HG03196 (cell line): ENCODE results near the gene KMT2C.

Source experiments
- ATAC-seq: cut with Tn5 transposase; IDR thresholded peaks from one replicate; pipeline ENCODE4 v1.9.1; 2021; ENCODE audit not compliant: unreplicated experiment

The KMT2C gene

DNA sequence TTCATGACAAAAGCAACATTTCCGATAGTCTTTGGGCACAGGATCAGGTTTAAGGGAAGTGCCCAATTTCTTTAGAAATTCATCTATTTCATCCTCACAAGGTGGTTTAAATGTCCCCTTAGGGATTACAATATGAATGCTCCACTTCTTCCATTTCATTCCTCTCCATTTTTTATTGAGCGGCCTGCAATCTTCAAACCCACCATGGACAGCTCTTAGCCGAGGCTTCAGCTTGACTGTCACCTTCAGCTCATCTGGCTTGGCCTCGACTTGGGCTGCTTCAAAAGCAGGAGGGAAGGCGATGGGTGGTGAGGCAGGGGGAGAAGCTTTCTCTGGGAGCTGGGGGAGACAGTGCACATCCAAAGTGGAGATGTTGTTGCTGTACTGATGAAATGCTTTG, 287.1 kb downstream of the KMT2C start:
- no peak for ATAC-seq

GRCh38 chr7:152145853-152146466, 289.8 kb downstream of the KMT2C start:
- ATAC-seq = no peak

GRCh38 chr7:152144557-152145245, 291.1 kb downstream of the KMT2C start:
- ATAC-seq = no peak

- ATAC-seq = no peak
Measured at GRCh38 chr7:152142976-152143595, 292.7 kb downstream of the KMT2C start.

- ATAC-seq = no peak
Measured at GRCh38 chr7:152140560-152140959, 295.2 kb downstream of the KMT2C start.

DNA sequence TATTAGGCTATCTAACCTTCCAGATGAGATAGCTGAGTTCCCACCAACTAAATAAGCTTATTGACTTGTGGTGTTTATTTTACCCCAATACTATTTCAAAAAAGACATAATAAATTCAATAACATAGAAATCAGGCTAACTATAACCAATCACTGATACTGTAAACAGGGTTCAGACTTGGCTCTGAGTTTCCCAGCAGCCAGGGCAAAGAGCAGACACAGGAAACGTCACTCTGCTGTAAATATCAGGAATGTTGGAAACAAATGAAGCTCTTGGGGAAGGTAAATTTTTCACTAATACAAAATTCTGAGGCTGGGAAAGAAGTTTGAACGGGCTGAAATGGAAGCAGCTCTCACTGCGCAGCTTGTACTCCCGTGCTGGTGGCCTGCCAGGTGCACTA, 295.7 kb downstream of the KMT2C start:
- no peak for ATAC-seq

DNA sequence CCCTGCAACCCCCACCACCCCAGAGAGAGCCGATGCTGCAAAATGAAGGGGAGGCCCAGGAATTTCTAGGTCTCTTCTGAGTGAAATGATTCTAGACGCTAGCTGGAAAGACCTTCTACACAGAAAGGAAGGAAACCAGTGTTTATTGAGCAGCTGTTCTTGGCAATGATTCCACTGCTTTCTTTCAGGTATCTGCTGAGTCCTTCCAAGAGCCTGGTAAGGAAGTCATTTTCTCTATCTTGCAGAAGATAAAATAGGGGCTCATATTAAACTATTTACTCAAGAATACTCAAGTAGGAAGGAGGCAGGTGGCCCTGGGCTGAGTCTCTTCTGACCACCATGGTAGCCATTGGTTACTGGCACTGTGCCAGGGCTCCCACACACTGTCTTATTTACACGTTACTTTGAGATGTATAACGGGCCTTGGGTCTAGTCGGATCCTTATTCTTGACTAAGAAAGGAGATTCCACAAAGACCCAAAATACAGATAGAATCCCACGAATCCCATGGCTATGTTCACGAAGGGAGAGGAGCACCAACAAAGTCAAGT, 298.3 kb downstream of the KMT2C start:
- no peak for ATAC-seq

DNA sequence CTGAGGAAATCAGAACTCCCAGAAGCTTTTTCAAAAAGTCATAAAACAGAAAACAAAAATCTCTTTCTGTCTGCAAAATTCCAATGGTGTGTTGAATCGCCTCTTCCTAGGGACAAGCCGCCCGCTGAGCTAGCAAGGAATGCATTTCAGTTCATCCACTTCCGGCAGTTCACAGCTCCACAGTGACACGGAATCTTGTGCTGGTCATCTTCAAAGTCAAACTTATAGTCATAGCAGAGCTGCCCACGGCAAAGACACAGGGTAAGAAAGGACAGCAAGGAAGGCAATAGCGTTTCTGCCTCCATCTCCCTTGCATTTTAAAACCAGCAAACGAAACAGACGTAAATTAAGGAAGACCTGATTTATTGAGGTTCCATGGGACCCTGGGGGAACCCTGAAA, 299.1 kb downstream of the KMT2C start:
- ATAC-seq = no peak

DNA sequence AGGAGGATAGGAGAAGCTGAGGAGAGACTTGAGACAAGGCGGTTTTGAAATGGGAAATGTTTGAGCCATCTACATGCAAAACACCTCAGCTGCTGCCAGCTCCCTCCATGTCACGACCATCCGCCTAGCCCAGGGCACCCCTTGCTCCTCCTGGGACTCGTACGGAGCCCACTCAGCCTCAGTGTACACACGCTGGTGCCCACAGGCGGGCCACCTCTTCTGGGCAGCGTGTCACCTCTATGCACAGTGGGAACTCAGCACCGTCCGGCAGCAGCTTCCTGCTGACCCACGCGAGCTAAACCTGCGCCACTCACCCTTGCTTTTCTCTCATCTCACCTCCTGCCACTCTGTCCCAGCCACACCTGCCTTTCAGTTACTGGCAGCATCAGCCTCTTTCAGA, 302.0 kb downstream of the KMT2C start:
- ATAC-seq = no peak

DNA sequence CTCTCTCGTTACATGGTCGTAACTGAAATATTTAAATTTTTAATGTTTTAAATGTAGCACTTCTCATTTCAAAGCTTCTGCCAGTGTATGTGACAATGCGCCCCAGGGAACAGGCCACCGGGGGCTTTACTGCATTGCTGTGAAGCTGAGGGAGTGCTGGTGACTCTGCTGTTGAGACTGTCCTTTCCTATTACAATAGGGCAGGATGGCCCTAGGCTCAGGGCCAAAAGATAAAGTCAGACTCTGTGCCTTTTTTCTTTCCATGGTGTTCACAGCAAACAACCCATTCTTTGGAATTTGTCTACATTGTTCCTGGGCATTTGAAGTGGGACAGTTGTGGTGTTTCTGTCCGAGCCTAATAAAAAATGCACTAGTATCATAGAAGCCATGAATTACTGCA, 303.0 kb downstream of the KMT2C start:
- no peak for ATAC-seq

DNA sequence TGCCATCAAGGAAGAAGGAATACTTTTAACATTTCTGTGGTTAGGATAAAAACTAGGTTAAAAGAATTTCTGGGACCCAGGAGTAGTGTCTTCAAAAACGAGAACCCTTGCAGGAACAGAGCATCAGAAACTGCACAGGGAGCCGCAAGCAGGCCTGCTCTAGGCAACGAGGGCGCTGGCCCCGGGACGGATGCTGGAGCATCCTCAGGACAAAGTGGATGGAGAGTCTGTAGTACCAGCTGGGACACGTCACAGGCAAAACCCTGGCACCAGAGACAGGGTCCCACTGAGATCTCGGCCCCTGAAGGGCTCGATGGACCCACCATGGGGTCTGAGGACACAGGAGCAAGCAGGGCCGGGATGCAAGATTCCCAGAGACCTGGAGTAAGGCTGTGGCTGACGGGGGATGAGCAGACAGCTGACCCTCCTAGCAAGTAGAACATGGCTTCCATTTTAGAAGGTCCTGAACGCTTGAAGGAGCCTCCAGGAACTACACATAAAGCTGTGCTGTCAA, 303.8 kb downstream of the KMT2C start:
- no peak for ATAC-seq

GRCh38 chr7:152130658-152131590, 304.9 kb downstream of the KMT2C start:
- no peak for ATAC-seq

DNA sequence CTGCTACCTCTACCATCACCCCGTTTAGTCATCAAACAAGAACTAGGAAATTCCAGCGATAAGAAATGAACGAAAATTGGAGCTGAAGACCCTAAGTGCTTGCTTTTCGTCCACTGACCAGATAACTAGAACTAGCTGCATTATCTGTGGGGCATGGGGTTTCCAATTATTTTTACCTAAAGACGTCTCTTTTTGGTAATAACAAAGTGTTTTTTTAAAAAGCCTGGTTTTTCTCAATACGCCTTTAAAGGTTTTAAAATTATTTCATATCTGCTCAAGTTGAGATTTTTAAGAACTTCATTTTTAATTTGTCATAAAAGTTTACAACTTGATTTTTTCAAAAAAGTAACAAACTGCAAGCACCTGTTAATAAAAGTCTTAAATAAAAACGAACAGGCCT, 306.1 kb downstream of the KMT2C start:
- ATAC-seq = no peak

DNA sequence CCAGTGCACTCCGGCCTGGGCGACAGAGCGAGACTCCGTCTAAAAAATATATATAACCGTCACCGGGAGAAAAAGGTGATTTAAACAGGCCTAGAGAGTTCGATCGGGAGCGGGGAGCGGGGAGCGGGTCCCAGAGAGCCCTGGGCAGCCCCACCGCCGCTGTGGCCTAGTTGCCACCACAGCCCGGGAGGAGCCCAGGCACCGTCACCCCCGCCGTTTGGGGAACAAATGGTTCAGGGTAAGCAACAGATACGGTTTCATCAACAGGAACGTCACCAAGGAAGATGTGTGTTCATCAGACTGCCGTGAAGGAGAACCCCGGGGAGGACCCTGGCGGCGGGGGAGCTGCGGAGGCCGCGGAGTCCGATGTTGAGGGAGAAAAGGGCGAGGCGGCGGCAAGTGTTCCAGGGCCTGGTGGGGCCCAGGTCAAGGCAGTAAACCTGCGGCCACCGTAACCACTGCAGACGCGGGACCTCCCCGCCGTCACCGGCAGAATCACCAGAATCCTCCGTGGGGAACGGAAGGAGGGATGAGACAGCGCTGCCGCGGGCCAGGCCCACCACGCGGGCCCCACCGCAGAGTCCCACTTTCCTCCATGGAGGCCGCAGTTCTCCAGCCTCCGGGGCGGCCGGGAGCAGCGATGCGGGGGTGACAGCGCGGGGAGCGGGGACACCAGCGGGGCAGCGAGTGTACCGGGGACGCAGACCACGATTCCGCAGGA, 306.9 kb downstream of the KMT2C start:
- ATAC-seq = no peak

DNA sequence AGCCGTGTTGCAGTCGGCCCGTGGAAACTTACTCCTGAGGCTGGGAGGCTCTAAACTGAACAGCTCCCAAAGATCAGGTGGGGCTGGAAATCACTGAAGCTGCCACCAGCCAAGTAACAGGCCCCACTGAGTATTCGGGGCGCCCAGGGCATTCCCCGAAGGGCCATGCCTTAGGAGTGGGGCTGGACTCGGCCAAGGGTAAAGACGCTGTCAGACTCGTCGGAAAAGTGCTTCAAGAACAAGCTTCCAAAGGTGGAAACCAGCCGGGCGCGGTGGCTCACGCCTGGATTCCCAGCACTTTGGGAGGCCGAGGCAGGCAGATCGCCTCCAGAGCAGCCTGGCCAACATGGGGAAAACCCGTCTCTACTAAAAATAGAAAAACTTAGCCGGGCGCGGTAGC, 307.6 kb downstream of the KMT2C start:
- ATAC-seq = no peak

DNA sequence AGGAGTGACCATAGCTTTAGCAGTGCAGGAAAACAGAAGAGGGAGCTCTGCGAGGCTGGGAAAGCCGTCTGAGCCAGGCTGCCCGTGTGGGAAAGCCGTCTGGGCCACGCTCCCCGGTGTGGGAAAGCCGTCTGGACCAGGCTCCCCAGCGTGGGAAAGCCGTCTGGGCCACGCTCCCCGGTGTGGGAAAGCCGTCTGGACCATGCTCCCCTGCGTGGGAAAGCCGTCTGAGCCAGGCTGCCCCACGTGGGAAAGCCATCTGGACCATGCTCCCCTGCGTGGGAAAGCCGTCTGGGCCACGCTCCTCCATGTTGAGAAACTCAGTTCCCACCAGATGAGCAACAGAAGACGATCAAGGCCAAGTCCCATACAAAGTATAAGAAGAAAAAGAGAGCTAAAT, 308.6 kb downstream of the KMT2C start:
- ATAC-seq = no peak

DNA sequence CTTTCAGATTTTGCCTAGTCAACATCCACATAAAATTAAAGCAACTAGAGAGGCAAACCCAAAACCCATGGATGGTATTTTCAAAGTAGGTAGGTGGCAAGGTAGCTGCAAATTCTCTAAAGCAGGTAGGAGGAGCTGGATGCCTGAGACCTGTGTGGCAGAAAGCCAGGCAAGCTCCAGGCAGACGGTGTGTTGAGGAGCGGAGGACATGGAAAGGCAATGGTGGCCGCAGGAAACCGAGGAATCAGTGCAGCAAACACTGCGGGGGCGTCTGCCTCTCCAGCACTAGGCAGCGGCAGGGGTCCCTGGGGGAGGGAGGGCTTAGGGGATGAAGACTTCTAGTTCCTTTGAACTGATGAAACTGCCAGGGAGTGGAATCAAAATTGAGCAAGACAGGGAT, 309.1 kb downstream of the KMT2C start:
- ATAC-seq = no peak

- ATAC-seq = no peak
Measured at GRCh38 chr7:152122540-152122939, 313.3 kb downstream of the KMT2C start.

DNA sequence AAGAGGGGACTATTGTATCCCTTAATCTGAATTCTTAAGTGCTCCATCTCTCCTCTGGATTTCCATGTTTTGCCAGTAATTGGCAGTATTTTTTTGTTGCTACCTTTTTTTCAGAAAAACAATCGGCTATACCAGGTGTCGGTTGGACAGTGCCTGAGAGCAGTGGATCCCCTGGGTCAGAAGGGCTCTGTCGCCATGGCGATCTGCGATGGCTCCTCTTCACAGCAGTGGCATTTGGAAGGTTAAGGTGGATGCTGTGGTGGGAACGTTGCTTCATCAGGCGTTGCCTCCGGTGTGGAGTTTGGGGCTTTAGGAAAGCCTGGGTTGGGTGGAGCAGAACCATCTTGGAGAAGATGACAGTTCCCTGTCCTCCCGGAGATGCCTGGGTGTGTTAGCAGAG, 314.4 kb downstream of the KMT2C start:
- no peak for ATAC-seq

GRCh38 chr7:152120776-152121175, 315.0 kb downstream of the KMT2C start:
- no peak for ATAC-seq
